Thoracic aorta (tissue), 2 donors: ENCODE results near the gene CHMP4B. TPM values are rescaled to one million over a fixed set of nuclear protein-coding genes. Genes with fewer than 3 reads are reported as not detected.

Experiments used
- ATAC-seq: fragments of 150-250 bp; one replicate; pipeline ENCODE4 v1.8.0; 2017; ENCODE audit warnings: low read depth; ENCODE audit not compliant: insufficient number of reproducible peaks, low FRiP score
- DNase-seq: peaks from one replicate; pipeline ENCODE4 v3.0.0-alpha.2; 2020; ENCODE audit warnings: low spot score
- H3K27ac ChIP-seq, 2 donors: fragments of 200-600 bp; sonication (generic); 1 replicate in 1 of 2; 2 replicates in 1 of 2; pipeline ENCODE4 v1.5.1; 2016; ENCODE audit warnings: mild to moderate bottlenecking in 2 of 2, moderate library complexity in 2 of 2
- H3K27me3 ChIP-seq: fragments of 200-600 bp; sonication (generic); replicated peaks from 2 replicates; pipeline ENCODE4 v1.6.0; 2016; ENCODE audit warnings: mild to moderate bottlenecking; ENCODE audit not compliant: insufficient read depth
- H3K36me3 ChIP-seq: fragments of 200-600 bp; sonication (generic); one replicate; pipeline ENCODE4 v1.5.1; 2016
- H3K4me1 ChIP-seq, 2 donors: fragments of 200-600 bp; sonication (generic); 1 replicate in 1 of 2; 2 replicates in 1 of 2; pipeline versions ENCODE4 v1.5.1 to v1.6.0; 2016; ENCODE audit warnings: low read depth in 2 of 2, mild to moderate bottlenecking in 1 of 2; ENCODE audit not compliant: control insufficient read depth in 1 of 2
- H3K4me3 ChIP-seq: fragments of 200-600 bp; sonication (generic); 2 replicates; pipeline ENCODE4 v1.5.1; 2016; ENCODE audit warnings: mild to moderate bottlenecking
- H3K9me3 ChIP-seq: fragments of 200-600 bp; sonication (generic); 2 replicates; pipeline ENCODE4 v1.5.1; 2016
- CTCF ChIP-seq: fragments of 200-600 bp; sonication (generic); IDR thresholded peaks from one replicate; pipeline ENCODE4 v1.5.1; 2019; ENCODE audit warnings: antibody characterized with exemption
- total RNA-seq, 2 donors: library from RNA; depleted of rRNA; stranded (reverse); fragments of >200 nt; gene quantifications; one replicate each; pipeline versions ENCODE4 v1.1.0 to v1.2.3, GENCODE V29; 2016

CHMP4B gene
- total RNA-seq, 2 donors from 2014 or later = 69.5 to 104 TPM

GRCh38 chr20:33773412-33774089 is 37.6 kb upstream of the CHMP4B start:
- H3K27me3 ChIP-seq = no peaks in the 10 kb centered on the region
- no peaks in the 10 kb centered on the region for H3K36me3 ChIP-seq
- DNase-seq (no peak), ATAC-seq (no peak)
- H3K4me1 ChIP-seq = no peaks in the 10 kb centered on the region
- H3K9me3 ChIP-seq = no peaks in the 10 kb centered on the region
- no peak overlapping the region for H3K4me3 ChIP-seq
- H3K27ac ChIP-seq = no peak overlapping the region
- no peak for TF ChIP-seq CTCF

GRCh38 chr20:33777816-33778215 is 33.3 kb upstream of the CHMP4B start:
- Histone ChIP-seq H3K4me1 (no peaks in the 10 kb centered on the region), H3K9me3 (no peaks in the 10 kb centered on the region), H3K27me3 (no peaks in the 10 kb centered on the region), H3K4me3 (no peak overlapping the region), H3K36me3 (no peaks in the 10 kb centered on the region), H3K27ac (no peak overlapping the region)
- DNase-seq = no peak
- no peak for ATAC-seq
- TF ChIP-seq CTCF = no peak

GRCh38 chr20:33781133-33781532 is 30.0 kb upstream of the CHMP4B start:
- TF ChIP-seq CTCF = no peak
- ATAC-seq (no peak), DNase-seq (no peak)

GRCh38 chr20:33781945-33782344 is 29.2 kb upstream of the CHMP4B start:
- no peak overlapping the region for H3K4me3 ChIP-seq
- H3K36me3 ChIP-seq = no peaks in the 10 kb centered on the region
- H3K4me1 ChIP-seq = no peaks in the 10 kb centered on the region
- H3K27me3 ChIP-seq = no peaks in the 10 kb centered on the region
- H3K27ac ChIP-seq = no peak overlapping the region
- no peaks in the 10 kb centered on the region for H3K9me3 ChIP-seq
- ATAC-seq = no peak
- DNase-seq = no peak
- no peak for TF ChIP-seq CTCF

More at GRCh38 chr20:33781133-33781532, 30.0 kb upstream of the CHMP4B start:
- H3K9me3 ChIP-seq = no peaks in the 10 kb centered on the region
- no peaks in the 10 kb centered on the region for H3K27me3 ChIP-seq
- H3K4me1 ChIP-seq = no peaks in the 10 kb centered on the region
- no peak overlapping the region for H3K27ac ChIP-seq
- no peaks in the 10 kb centered on the region for H3K36me3 ChIP-seq
- no peak overlapping the region for H3K4me3 ChIP-seq

GRCh38 chr20:33783256-33783655 is 27.9 kb upstream of the CHMP4B start:
- no peak for TF ChIP-seq CTCF
- no peak overlapping the region for H3K27ac ChIP-seq
- no peaks in the 10 kb centered on the region for H3K36me3 ChIP-seq
- ATAC-seq (no peak), DNase-seq (no peak)
- H3K4me1 ChIP-seq = no peaks in the 10 kb centered on the region
- H3K27me3 ChIP-seq = no peaks in the 10 kb centered on the region
- H3K9me3 ChIP-seq = no peaks in the 10 kb centered on the region
- H3K4me3 ChIP-seq = no peak overlapping the region
